Cardiac fibroblast (primary cell): ENCODE measurements around the gene PPFIA2.

Source experiments
- DNase-seq, 2 donors: peaks; one replicate each; pipeline versions ENCODE4 v3.0.0 to v3.0.0-alpha.2; 2010; ENCODE audit warnings: low read depth in 2 of 2
- H3K4me3 ChIP-seq, 2 donors: replicated peaks in 1 of 2; 1 replicate in 1 of 2; 2 replicates in 1 of 2; pipeline ENCODE4 v1.5.1; 2011; ENCODE audit warnings: low read depth in 2 of 2, low read length in 2 of 2, mild to moderate bottlenecking in 2 of 2, moderate library complexity in 1 of 2
- CTCF ChIP-seq: IDR thresholded peaks from one replicate; pipeline ENCODE4 v1.5.1; 2011; ENCODE audit warnings: low read depth, mild to moderate bottlenecking, low read length, inconsistent platforms

The PPFIA2 gene

GRCh38 chr12:81470923-81471322, 288.2 kb downstream of the PPFIA2 start:
- H3K4me3 ChIP-seq, result no peak overlapping the region
- no peak for DNase-seq
- no peak for TF ChIP-seq CTCF

DNA sequence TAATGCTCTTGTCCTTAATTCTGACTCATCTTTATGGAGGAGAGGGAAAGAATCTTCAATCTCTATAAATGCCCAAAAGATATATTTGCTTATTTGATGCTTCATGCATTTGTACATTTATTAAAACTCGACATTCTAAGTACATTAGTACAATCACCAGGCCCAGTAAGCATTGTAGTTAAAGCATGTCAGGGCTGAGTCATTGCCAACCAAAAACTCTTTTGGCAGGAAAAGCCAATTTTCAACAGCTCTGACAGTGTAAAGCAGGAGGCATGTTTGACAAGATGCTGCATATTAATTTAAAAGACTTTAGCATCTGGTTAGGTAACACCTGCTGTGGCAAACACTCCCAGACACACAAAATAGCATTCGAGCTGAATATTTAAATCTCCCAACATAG, 290.9 kb downstream of the PPFIA2 start:
- TF ChIP-seq CTCF, result no peak
- H3K4me3 ChIP-seq, result no peak overlapping the region
- DNase-seq, result peak; percentile 36 to 51

GRCh38 chr12:81465876-81466275, 293.3 kb downstream of the PPFIA2 start:
- no peak for DNase-seq
- TF ChIP-seq CTCF, result no peak
- no peak overlapping the region for H3K4me3 ChIP-seq

DNA sequence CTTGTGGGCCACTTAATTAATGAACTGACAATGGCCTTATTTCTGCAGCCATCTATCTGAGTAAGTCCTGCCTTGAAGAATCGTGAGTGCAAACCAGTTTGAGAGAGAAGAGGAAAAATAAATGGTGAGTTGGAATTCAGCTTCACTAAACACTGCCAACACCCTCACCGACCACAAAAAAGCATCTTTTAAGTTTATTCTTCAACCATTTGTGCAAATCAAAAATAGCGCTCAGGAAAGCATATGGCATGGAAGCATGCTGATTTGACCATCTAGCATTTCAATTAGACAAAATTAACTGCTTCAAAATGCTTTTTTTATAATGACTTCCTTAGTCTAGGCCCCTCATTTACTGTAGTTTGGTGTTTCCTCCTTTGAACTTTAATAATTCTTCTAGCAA, 294.0 kb downstream of the PPFIA2 start:
- H3K4me3 ChIP-seq, result no peak overlapping the region
- TF ChIP-seq CTCF, result no peak
- DNase-seq, result no peak

GRCh38 chr12:81461163-81461562, 298.0 kb downstream of the PPFIA2 start:
- DNase-seq, result no peak
- no peak overlapping the region for H3K4me3 ChIP-seq
- TF ChIP-seq CTCF, result no peak

DNA sequence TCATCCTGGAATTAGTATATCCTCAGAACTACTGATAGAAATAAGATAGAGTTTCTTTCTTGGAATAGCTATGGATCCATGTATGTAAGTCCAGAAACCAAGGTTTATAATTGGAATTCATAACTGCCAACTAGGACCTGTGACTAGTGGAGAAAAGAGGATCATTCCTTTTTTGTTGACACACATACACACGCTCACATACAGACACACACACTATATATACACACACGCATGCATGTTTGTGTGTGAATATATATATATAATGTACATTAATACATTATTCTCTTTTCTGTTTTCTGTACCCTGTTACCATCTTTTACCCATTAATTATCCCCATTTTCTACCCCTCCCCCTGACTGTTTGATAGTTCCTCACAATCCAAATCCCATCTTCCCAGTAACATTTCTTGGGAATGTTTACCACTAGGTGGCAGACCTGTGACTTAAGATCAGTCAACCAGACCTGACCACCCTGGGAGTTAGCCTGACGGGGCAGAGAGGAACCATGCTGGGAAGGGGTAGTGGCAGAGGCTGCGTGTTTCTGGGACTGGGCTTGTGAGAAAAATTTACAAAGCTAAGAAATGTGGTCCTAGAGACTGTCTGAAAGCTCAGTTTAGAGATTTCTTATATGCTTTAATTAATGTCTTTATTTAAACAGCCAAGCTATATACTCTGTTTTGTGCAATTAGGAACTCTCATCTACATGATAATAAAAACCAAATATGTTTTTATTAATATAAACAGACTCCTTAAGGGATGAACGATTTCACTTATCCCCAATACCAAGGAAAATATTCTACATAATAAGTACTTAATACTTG, 308.0 kb downstream of the PPFIA2 start:
- peak; percentile 51 for TF ChIP-seq CTCF
- H3K4me3 ChIP-seq, result no peak overlapping the region
- peak; percentile 81 to 82 for DNase-seq

- no peak for TF ChIP-seq CTCF
- DNase-seq, result no peak
- no peak overlapping the region for H3K4me3 ChIP-seq
These were observed 317.5 kb downstream of the PPFIA2 start for GRCh38 chr12:81441629-81442028.
